Loucy (cell line): ENCODE measurements around the gene FIS1.
A peak's percentile ranks its signal among the peaks of the same experiment; 100 is the strongest.
"Not testable (repeated sequence)": the region's sequence is repeated elsewhere in the genome, so short reads cannot be mapped to it uniquely, and the experiment has no call there.

Experiments used
- EZH2phosphoT487 ChIP-seq: fragments of 200-600 bp; IDR thresholded peaks from 2 replicates; pipeline ENCODE4 v1.6.1; 2018; ENCODE audit warnings: antibody characterized with exemption, mild to moderate bottlenecking, moderate library complexity, borderline replicate concordance
- TF ChIP-seq, protein P1 (sequence below): fragments of 200-600 bp; sonication (generic); conservative IDR thresholded peaks from 2 replicates; pipeline ENCODE4 v1.5.1; 2014; ENCODE audit warnings: mild to moderate bottlenecking, antibody characterized with exemption, low read length

- TF ChIP-seq, protein P1, sequence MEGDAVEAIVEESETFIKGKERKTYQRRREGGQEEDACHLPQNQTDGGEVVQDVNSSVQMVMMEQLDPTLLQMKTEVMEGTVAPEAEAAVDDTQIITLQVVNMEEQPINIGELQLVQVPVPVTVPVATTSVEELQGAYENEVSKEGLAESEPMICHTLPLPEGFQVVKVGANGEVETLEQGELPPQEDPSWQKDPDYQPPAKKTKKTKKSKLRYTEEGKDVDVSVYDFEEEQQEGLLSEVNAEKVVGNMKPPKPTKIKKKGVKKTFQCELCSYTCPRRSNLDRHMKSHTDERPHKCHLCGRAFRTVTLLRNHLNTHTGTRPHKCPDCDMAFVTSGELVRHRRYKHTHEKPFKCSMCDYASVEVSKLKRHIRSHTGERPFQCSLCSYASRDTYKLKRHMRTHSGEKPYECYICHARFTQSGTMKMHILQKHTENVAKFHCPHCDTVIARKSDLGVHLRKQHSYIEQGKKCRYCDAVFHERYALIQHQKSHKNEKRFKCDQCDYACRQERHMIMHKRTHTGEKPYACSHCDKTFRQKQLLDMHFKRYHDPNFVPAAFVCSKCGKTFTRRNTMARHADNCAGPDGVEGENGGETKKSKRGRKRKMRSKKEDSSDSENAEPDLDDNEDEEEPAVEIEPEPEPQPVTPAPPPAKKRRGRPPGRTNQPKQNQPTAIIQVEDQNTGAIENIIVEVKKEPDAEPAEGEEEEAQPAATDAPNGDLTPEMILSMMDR: peak; percentile 71
- not testable (repeated sequence) for TF ChIP-seq EZH2phosphoT487
These were observed 45.5 kb upstream of the FIS1 start for GRCh38 chr7:101290186-101291037.
